Measurements from ENCODE around the gene TPM1. TPM values are rescaled to one million over a fixed set of nuclear protein-coding genes. Genes with fewer than 3 reads are reported as not detected.

Gene TPM1
- total and polyA plus RNA-seq, 2 of the 4 experiments (the other 2 are of a cell fraction): 661 to 1,623 TPM

DNA sequence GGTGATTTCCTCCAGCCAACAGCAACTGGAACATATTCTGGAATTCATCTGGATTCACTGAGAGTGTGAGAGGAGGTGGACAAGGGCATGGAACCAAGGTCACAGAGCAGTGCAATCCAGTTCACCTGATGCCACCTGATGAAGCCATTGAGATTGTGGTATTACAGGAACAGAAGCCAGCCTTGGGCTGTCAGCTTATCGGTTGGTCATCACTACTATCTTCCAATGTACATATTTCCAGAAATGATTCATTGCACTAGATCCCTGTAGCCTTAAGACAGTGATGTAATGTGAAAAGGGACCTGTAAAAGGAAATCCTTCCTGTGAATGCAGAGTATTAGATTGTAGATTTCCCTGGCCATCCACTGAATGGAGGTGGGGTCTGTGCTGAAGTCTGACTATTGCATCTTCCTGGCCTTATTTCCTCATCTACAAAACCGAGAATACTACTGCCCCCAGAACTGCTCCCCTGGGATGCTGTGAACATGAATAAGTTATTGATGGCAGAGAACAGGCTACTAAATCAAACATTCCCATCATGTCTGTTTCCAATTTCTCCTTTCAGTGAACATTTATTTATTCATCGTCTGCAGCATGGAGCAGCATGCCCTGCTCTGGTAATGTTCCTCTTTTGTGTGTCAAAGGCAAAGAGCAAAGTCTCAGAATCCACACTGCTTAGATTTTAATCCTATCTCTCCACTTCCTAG is 47.4 kb upstream of the TPM1 start:
- no peaks in the 10 kb centered on the region for H3K27me3 ChIP-seq (ENCODE audit: control insufficient read depth, insufficient read depth, low read length)
- no peak overlapping the region for H3K23ac ChIP-seq (ENCODE audit: low read depth, low read length)
- intact Hi-C loops (cut with micrococcal nuclease) (no loop called here), dilution Hi-C loops (cut with HindIII; ENCODE audit: low sequenced_read_pairs, unreplicated experiment) (no loop called here), in situ Hi-C loops (cut with MboI; ENCODE audit: low sequenced_read_pairs) (no loop called here)
- H3K4ac ChIP-seq (ENCODE audit: low read depth, low read length): no peak overlapping the region
- H3K56ac ChIP-seq (ENCODE audit: extremely low read depth, insufficient read depth, low read length): no peak overlapping the region
- no peak overlapping the region for H2AK9ac ChIP-seq (replicated peaks; ENCODE audit: low read depth, low read length, poor library complexity)
- no peak overlapping the region for H2BK15ac ChIP-seq (ENCODE audit: low read depth, low read length)
- H3K4me3 ChIP-seq (ENCODE audit: insufficient read depth, low read depth, low read length): no peak overlapping the region
- peak; percentile 60 for DNase-seq
- H3K36me3 ChIP-seq (ENCODE audit: control insufficient read depth, insufficient read depth, low read length): no peaks in the 10 kb centered on the region
- no TSS peak for BruUV-seq (replicated peaks)
- H3K9me1 ChIP-seq (ENCODE audit: insufficient read depth, low read length): peaks cover 6% of the 10 kb centered on the region; the same call in 1 of the 2 replicates
- no peak overlapping the region for H4K91ac ChIP-seq (ENCODE audit: insufficient read depth, low read depth, low read length)
- no peak overlapping the region for H3K14ac ChIP-seq (replicated peaks; ENCODE audit: low read depth, low read length)
- H3K79me1 ChIP-seq (ENCODE audit: low read depth in 1 of 2, low read length in 2 of 2): no peaks in the 10 kb centered on the region
- no peak overlapping the region for H3K18ac ChIP-seq (ENCODE audit: low read depth, low read length)
- H4K5ac ChIP-seq (ENCODE audit: low read depth, low read length): no peak overlapping the region
- ATAC-seq (ENCODE audit: low read depth): peak; percentile 68
- no peaks in the 10 kb centered on the region for H4K20me1 ChIP-seq (ENCODE audit: insufficient read depth, low read length)
- no peak overlapping the region for H3K27ac ChIP-seq (ENCODE audit: insufficient read depth, low read length)
- ChIA-PET CTCF (interaction anchor here (0.6 kb wide), 1 partner anchor 16 kb away, joined by 3 read pairs; no protein-coding TSS in a partner anchor), POLR2A (ENCODE audit: unreplicated experiment) (no interaction called here)
- no peak overlapping the region for H3K9ac ChIP-seq (ENCODE audit: low read depth, low read length)
- H3K9me3 ChIP-seq (ENCODE audit: control insufficient read depth, insufficient read depth, low read length): no peaks in the 10 kb centered on the region
- peaks cover 2% of the 10 kb centered on the region; the same call in 1 of the 2 replicates for H3K4me1 ChIP-seq (ENCODE audit: control insufficient read depth, insufficient read depth, low read length)
- no peak overlapping the region for H2AFZ ChIP-seq (replicated peaks; ENCODE audit: low read length, poor library complexity)
- TF ChIP-seq NFE2L2 (IDR thresholded peaks at IDR 0.05; ENCODE audit: low read depth, low read length) (no peak), RFX5 (IDR thresholded peaks at IDR 0.05; ENCODE audit: low read depth, low read length) (no peak), MXI1 (IDR thresholded peaks at IDR 0.05; ENCODE audit: borderline replicate concordance, low read depth, low read length) (no peak), CEBPB (IDR thresholded peaks at IDR 0.05; ENCODE audit: low read depth, low read length) (no peak), MAFK (IDR thresholded peaks at IDR 0.05; ENCODE audit: low read depth, low read length) (no peak), SMC3 (IDR thresholded peaks at IDR 0.05; ENCODE audit: low read depth, low read length) (no peak), CHD1 (IDR thresholded peaks at IDR 0.05; ENCODE audit: low read depth, low read length) (no peak), POLR2A (IDR thresholded peaks at IDR 0.05; ENCODE audit: low read depth, low read length) (no peak), RCOR1 (IDR thresholded peaks at IDR 0.05; ENCODE audit: insufficient replicate concordance, low read length) (no peak), BHLHE40 (IDR thresholded peaks at IDR 0.05; ENCODE audit: low read depth, low read length) (no peak), RAD21 (IDR thresholded peaks at IDR 0.05; ENCODE audit: low read length) (no peak), MAZ (IDR thresholded peaks at IDR 0.05; ENCODE audit: borderline replicate concordance, low read depth, low read length) (no peak), FOS (IDR thresholded peaks at IDR 0.05; ENCODE audit: low read depth, low read length) (no peak)
- TF ChIP-seq, protein P1, sequence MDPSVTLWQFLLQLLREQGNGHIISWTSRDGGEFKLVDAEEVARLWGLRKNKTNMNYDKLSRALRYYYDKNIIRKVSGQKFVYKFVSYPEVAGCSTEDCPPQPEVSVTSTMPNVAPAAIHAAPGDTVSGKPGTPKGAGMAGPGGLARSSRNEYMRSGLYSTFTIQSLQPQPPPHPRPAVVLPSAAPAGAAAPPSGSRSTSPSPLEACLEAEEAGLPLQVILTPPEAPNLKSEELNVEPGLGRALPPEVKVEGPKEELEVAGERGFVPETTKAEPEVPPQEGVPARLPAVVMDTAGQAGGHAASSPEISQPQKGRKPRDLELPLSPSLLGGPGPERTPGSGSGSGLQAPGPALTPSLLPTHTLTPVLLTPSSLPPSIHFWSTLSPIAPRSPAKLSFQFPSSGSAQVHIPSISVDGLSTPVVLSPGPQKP (IDR thresholded peaks at IDR 0.05; ENCODE audit: borderline replicate concordance, low read depth, low read length): no peak
- TF ChIP-seq, protein P2, sequence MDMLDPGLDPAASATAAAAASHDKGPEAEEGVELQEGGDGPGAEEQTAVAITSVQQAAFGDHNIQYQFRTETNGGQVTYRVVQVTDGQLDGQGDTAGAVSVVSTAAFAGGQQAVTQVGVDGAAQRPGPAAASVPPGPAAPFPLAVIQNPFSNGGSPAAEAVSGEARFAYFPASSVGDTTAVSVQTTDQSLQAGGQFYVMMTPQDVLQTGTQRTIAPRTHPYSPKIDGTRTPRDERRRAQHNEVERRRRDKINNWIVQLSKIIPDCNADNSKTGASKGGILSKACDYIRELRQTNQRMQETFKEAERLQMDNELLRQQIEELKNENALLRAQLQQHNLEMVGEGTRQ (IDR thresholded peaks at IDR 0.05; ENCODE audit: low read depth, low read length): no peak
- TF ChIP-seq, protein P3, sequence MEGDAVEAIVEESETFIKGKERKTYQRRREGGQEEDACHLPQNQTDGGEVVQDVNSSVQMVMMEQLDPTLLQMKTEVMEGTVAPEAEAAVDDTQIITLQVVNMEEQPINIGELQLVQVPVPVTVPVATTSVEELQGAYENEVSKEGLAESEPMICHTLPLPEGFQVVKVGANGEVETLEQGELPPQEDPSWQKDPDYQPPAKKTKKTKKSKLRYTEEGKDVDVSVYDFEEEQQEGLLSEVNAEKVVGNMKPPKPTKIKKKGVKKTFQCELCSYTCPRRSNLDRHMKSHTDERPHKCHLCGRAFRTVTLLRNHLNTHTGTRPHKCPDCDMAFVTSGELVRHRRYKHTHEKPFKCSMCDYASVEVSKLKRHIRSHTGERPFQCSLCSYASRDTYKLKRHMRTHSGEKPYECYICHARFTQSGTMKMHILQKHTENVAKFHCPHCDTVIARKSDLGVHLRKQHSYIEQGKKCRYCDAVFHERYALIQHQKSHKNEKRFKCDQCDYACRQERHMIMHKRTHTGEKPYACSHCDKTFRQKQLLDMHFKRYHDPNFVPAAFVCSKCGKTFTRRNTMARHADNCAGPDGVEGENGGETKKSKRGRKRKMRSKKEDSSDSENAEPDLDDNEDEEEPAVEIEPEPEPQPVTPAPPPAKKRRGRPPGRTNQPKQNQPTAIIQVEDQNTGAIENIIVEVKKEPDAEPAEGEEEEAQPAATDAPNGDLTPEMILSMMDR (conservative IDR thresholded peaks at IDR 0.05; ENCODE audit: low read depth, low read length): no peak
- no peak overlapping the region for H2BK5ac ChIP-seq (ENCODE audit: low read depth, low read length, poor library complexity, severe bottlenecking)
- no peak overlapping the region for H4K8ac ChIP-seq (ENCODE audit: low read depth in 2 of 2, low read length in 2 of 2)
- H2AK5ac ChIP-seq (ENCODE audit: low read depth, low read length): no peak overlapping the region
- H2BK20ac ChIP-seq (ENCODE audit: low read depth, low read length): no peak overlapping the region
- H2BK120ac ChIP-seq (ENCODE audit: low read depth, low read length): no peak overlapping the region
- no peak overlapping the region for H3K4me2 ChIP-seq (ENCODE audit: low read depth, low read length)
- no CpG with 5 or more reads among the region's 3 CpGs for WGBS, 2 experiments (ENCODE audit: extremely low coverage in 2 of 2, insufficient read length in 1 of 2)
